HepG2 (cell line): ENCODE data around the gene CDKN1C. TPM values are rescaled to one million over a fixed set of nuclear protein-coding genes. Genes with fewer than 3 reads are reported as not detected.

Source experiments
- ATAC-seq: fragments of 200-7000 bp; cut with Tn5 transposase; 3 replicates; pipeline ENCODE4 v1.9.1; 2020; ENCODE audit warnings: mild to moderate bottlenecking, moderate library complexity
- BruUV-seq: library from RNA; stranded (reverse); fragments of 400-500 nt; replicated peaks from 2 replicates; lab custom pipeline; 2021; lab: Mats Ljungman, UMichigan
- CTCF ChIA-PET: fragments of 300-600 bp; formaldehyde crosslinking; extraction: SDS; loops from one replicate; lab custom pipeline; 2021; ENCODE audit warnings: low total read pairs, inconsistent platforms, low intra/inter-chr PET ratio; lab: Yijun Ruan, JAX
- POLR2A ChIA-PET: fragments of 350-600 bp; sonication (Branson Sonifier 250); formaldehyde crosslinking; loops from one replicate; lab custom pipeline; 2020; ENCODE audit warnings: antibody characterized with exemption, inconsistent platforms; lab: Yijun Ruan, JAX
- DNase-seq: peaks from one replicate; pipeline ENCODE4 v3.0.0-alpha.2; 2015; ENCODE audit warnings: low spot score
- FAIRE-seq: peaks from 3 replicates; lab custom pipeline; 2011; peaks lifted over from hg19 to GRCh38; lab: Jason Lieb, UNC
- H2AFZ ChIP-seq: one replicate; pipeline ENCODE4 v1.6.1; 2011; ENCODE audit warnings: low read length, inconsistent platforms
- H3K27ac ChIP-seq: fragments of 300-600 bp; 3 replicates; pipeline ENCODE4 v1.8.0; 2011; ENCODE audit warnings: mixed run types, mild to moderate bottlenecking, mixed read lengths, low read length, inconsistent platforms; ENCODE audit not compliant: insufficient read depth; ENCODE audit errors: extremely low read length
- H3K27me3 ChIP-seq, 2 experiments: fragments of 200-600 bp in 1 of 2; 2 replicates in 1 of 2; 3 replicates in 1 of 2; pipeline versions ENCODE4 v1.6.0 to v1.8.0; 2011; ENCODE audit warnings: low read length in 2 of 2, mild to moderate bottlenecking in 2 of 2, moderate library complexity in 2 of 2, inconsistent platforms in 1 of 2; ENCODE audit not compliant: insufficient read depth in 2 of 2, control insufficient read depth in 1 of 2
- H3K36me3 ChIP-seq, 2 experiments: fragments of 200-600 bp in 1 of 2; replicated peaks in 1 of 2; 2 replicates in 1 of 2; 3 replicates in 1 of 2; pipeline versions ENCODE4 v1.5.1 to v1.8.0; 2011; ENCODE audit warnings: low read length in 2 of 2, inconsistent platforms in 1 of 2; ENCODE audit not compliant: insufficient read depth in 2 of 2, control insufficient read depth in 1 of 2
- H3K4me1 ChIP-seq: 2 replicates; pipeline ENCODE4 v1.5.1; 2012; ENCODE audit warnings: low read length, inconsistent platforms; ENCODE audit not compliant: insufficient read depth
- H3K4me2 ChIP-seq: 2 replicates; pipeline ENCODE4 v1.6.0; 2011; ENCODE audit warnings: low read depth, low read length, inconsistent platforms
- H3K4me3 ChIP-seq, 3 experiments: fragments of 200-600 bp in 1 of 3; sonication (generic), shearing (Covaris generic) in 1 of 3; replicated peaks in 1 of 3; 2 replicates each; pipeline ENCODE4 v1.5.1; 2011 to 2016; ENCODE audit warnings: low read length in 3 of 3, inconsistent platforms in 2 of 3, low read depth in 2 of 3, mild to moderate bottlenecking in 2 of 3, control low read depth in 1 of 3, mixed read lengths in 1 of 3; ENCODE audit not compliant: insufficient read depth in 1 of 3
- H3K79me2 ChIP-seq: one replicate; pipeline ENCODE4 v1.6.1; 2011; ENCODE audit warnings: low read length, inconsistent platforms; ENCODE audit not compliant: insufficient read depth
- H3K9ac ChIP-seq: 2 replicates; pipeline ENCODE4 v1.6.0; 2011; ENCODE audit warnings: mild to moderate bottlenecking, low read depth, low read length, inconsistent platforms; ENCODE audit not compliant: insufficient read depth
- H3K9me3 ChIP-seq: 2 replicates; pipeline ENCODE4 v1.5.1; 2012; ENCODE audit warnings: mild to moderate bottlenecking, low read length
- H4K20me1 ChIP-seq: 2 replicates; pipeline ENCODE4 v1.6.0; 2011; ENCODE audit warnings: inconsistent platforms, mild to moderate bottlenecking, low read length, moderate library complexity; ENCODE audit not compliant: insufficient read depth
- KDM5A ChIP-seq: fragments of 200-600 bp; sonication (generic); IDR thresholded peaks from 2 replicates; pipeline ENCODE4 v1.7.0; 2018; ENCODE audit warnings: antibody characterized with exemption, mild to moderate bottlenecking, low read length, borderline replicate concordance
- SAP130 ChIP-seq: IDR thresholded peaks from 2 replicates; pipeline ENCODE4 v1.6.1; 2016; ENCODE audit warnings: low read depth
- SCMH1 ChIP-seq: sonication (generic); formaldehyde crosslinking; IDR thresholded peaks from 2 replicates; pipeline ENCODE4 v1.9.0; 2021; ENCODE audit warnings: missing genetic modification reagents, mild to moderate bottlenecking, borderline replicate concordance
- ZNF678 ChIP-seq: sonication (generic); formaldehyde crosslinking; IDR thresholded peaks from 2 replicates; pipeline ENCODE4 v1.4.0; 2020; ENCODE audit warnings: mild to moderate bottlenecking, missing genetic modification reagents
- ZNF839 ChIP-seq: sonication (generic); formaldehyde crosslinking; IDR thresholded peaks from 2 replicates; pipeline ENCODE4 v1.4.0; 2020; ENCODE audit warnings: missing genetic modification reagents, mild to moderate bottlenecking, borderline replicate concordance
- WGBS: methylation state at CpG from one replicate; pipeline ENCODE4 v1.1.6; 2017; ENCODE audit warnings: low lambda C conversion rate; 5-methylcytosine and 5-hydroxymethylcytosine counted together
- in situ Hi-C: cut with HindIII; loops from 2 replicates; pipeline ENCODE4 v1.10.0; 2017; ENCODE audit warnings: low pct_unique_long_range_greater_than_20kb; ENCODE audit not compliant: extremely low pct_ligation_motif_present
- intact Hi-C: fragments of 100-400 bp; cut with micrococcal nuclease; formaldehyde crosslinking; loops from one replicate; pipeline ENCODE4 v1.10.0; 2022; ENCODE audit not compliant: unreplicated experiment
- polyA plus RNA-seq, 8 experiments: library from polyadenylated mRNA; depleted of rRNA in 3 of 8; stranded (reverse) in 7 of 8; unstranded in 1 of 8; fragments of >200 nt; fragmentation: Illumina TruSeq in 4 of 8; extraction: Trizol in 4 of 8; gene quantifications; 2 replicates each; pipeline versions ENCODE4 v1.2.1 to v1.2.3, GENCODE V29; 2011 to 2016; ENCODE audit warnings: low read depth in 4 of 8, missing spikeins in 1 of 8, mixed read lengths in 1 of 8; ENCODE audit not compliant: insufficient read depth in 1 of 8
- total RNA-seq, 5 experiments: library from RNA; depleted of rRNA; stranded (reverse); fragments of >200 nt; fragmentation: Illumina TruSeq; extraction: Trizol; gene quantifications; 2 replicates each; pipeline ENCODE4 v1.2.3, GENCODE V29; 2016; ENCODE audit warnings: low read depth in 1 of 5
- TF ChIP-seq, protein P1 (sequence below): sonication (generic); formaldehyde crosslinking; IDR thresholded peaks from 2 replicates; pipeline ENCODE4 v1.4.0; 2020; ENCODE audit warnings: mild to moderate bottlenecking, missing genetic modification reagents
- TF ChIP-seq, protein P2 (sequence below): sonication (generic); formaldehyde crosslinking; IDR thresholded peaks from 2 replicates; pipeline ENCODE4 v1.5.0; 2020; ENCODE audit warnings: mild to moderate bottlenecking, missing genetic modification reagents, borderline replicate concordance
- TF ChIP-seq, protein P3 (sequence below): IDR thresholded peaks from 2 replicates; pipeline ENCODE4 v1.6.1; 2016; ENCODE audit warnings: missing compliant biosample characterization, missing genetic modification reagents, borderline replicate concordance
- TF ChIP-seq, protein P4 (sequence below): IDR thresholded peaks from 2 replicates; pipeline ENCODE4 v1.6.1; 2018; ENCODE audit warnings: missing genetic modification reagents, mild to moderate bottlenecking, missing compliant biosample characterization

CDKN1C gene
- total and polyA plus RNA-seq, 2 of the 13 experiments (the other 11 are each of a cell fraction or from before 2014, with no cell fraction given), result not detected

DNA sequence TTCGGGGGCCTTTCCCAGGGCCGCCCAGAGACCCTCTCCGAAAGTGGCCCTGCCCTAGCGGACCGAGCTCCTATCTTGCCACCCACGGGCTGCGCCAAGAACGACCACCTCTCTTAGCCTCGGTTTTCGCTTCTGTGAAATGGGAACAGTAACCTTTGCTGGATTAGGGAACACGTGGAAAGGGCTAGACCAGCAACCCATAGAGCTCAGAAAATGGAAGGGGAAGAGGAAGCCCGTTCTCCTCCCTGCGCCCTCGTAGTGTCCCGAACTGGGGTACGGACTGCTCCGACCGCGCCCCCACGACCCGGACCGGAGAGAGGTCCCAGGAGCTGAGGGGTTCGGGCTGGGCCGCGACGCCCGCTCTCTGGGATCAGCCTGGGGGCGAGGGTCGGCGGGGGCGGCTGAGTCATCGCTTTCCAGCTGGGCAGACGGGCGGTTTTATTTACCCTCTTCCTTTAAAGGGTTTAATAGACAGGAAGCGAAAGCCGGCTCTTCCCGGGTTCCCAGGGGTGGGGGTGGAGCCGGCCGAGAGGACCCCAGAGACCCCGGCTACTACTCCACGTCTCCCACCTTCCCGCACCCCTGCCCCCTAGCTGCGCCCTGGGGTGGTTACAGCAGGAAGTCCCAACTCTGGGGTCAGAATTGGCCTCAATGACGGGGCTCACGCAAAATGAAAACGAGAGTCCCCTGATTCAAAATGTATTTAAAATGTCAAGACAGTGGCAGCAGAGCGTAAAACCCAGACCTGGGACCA, 44.6 kb upstream of the CDKN1C start:
- ATAC-seq (peak; percentile 13), FAIRE-seq (no peak), DNase-seq (peak; percentile 53)
- POLR2A ChIA-PET, result interaction anchor here (1.1 to 2.3 kb wide), 3 partner anchors 27 to 62 kb away, joined by 4 to 18 read pairs (median 5); partner anchors contain the start of gene NAP1L4
- no peak overlapping the region for H2AFZ ChIP-seq
- no peaks in the 10 kb centered on the region for H3K36me3 ChIP-seq
- H3K27ac ChIP-seq, result no peak overlapping the region
- no peaks in the 10 kb centered on the region for H3K79me2 ChIP-seq
- no TSS peak for BruUV-seq
- in situ Hi-C loops, result no loop called here
- peak overlapping the region; percentile 49 to 70 (median 62) for H3K4me3 ChIP-seq
- no peaks in the 10 kb centered on the region for H3K9me3 ChIP-seq
- CTCF ChIA-PET, result interaction anchor here (1.3 to 1.7 kb wide), 4 partner anchors 27 to 398 kb away, joined by 3 to 15 read pairs (median 8); no protein-coding TSS in a partner anchor
- no peaks in the 10 kb centered on the region for H4K20me1 ChIP-seq
- peak overlapping the region; percentile 47 for H3K9ac ChIP-seq
- 16% methylated on average over 41 of the region's 47 CpGs for WGBS
- H3K4me2 ChIP-seq, result peak overlapping the region; percentile 88
- intact Hi-C loops, result loop anchor here (1.0 kb wide), 1 partner anchor 397 kb away; no protein-coding TSS in a partner anchor
- H3K4me1 ChIP-seq, result peaks cover 14% of the 10 kb centered on the region
- peaks cover 7 to 32% of the 10 kb centered on the region in 2 experiments for H3K27me3 ChIP-seq
- TF ChIP-seq KDM5A, result no peak
- no peak for TF ChIP-seq ZNF678
- TF ChIP-seq ZNF839 (CRISPR knock-in tag), result no peak
- TF ChIP-seq SCMH1 (CRISPR knock-in tag), result no peak
- TF ChIP-seq, protein P1, sequence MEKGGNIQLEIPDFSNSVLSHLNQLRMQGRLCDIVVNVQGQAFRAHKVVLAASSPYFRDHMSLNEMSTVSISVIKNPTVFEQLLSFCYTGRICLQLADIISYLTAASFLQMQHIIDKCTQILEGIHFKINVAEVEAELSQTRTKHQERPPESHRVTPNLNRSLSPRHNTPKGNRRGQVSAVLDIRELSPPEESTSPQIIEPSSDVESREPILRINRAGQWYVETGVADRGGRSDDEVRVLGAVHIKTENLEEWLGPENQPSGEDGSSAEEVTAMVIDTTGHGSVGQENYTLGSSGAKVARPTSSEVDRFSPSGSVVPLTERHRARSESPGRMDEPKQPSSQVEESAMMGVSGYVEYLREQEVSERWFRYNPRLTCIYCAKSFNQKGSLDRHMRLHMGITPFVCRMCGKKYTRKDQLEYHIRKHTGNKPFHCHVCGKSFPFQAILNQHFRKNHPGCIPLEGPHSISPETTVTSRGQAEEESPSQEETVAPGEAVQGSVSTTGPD (CRISPR knock-in tag), result no peak
- TF ChIP-seq, protein P2, sequence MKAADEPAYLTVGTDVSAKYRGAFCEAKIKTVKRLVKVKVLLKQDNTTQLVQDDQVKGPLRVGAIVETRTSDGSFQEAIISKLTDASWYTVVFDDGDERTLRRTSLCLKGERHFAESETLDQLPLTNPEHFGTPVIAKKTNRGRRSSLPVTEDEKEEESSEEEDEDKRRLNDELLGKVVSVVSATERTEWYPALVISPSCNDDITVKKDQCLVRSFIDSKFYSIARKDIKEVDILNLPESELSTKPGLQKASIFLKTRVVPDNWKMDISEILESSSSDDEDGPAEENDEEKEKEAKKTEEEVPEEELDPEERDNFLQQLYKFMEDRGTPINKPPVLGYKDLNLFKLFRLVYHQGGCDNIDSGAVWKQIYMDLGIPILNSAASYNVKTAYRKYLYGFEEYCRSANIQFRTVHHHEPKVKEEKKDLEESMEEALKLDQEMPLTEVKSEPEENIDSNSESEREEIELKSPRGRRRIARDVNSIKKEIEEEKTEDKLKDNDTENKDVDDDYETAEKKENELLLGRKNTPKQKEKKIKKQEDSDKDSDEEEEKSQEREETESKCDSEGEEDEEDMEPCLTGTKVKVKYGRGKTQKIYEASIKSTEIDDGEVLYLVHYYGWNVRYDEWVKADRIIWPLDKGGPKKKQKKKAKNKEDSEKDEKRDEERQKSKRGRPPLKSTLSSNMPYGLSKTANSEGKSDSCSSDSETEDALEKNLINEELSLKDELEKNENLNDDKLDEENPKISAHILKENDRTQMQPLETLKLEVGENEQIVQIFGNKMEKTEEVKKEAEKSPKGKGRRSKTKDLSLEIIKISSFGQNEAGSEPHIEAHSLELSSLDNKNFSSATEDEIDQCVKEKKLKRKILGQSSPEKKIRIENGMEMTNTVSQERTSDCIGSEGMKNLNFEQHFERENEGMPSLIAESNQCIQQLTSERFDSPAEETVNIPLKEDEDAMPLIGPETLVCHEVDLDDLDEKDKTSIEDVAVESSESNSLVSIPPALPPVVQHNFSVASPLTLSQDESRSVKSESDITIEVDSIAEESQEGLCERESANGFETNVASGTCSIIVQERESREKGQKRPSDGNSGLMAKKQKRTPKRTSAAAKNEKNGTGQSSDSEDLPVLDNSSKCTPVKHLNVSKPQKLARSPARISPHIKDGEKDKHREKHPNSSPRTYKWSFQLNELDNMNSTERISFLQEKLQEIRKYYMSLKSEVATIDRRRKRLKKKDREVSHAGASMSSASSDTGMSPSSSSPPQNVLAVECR, result no peak; the same call in 1 of the 2 replicates
- peak; percentile 34 for TF ChIP-seq SAP130 (CRISPR knock-in tag)
- TF ChIP-seq, protein P3, sequence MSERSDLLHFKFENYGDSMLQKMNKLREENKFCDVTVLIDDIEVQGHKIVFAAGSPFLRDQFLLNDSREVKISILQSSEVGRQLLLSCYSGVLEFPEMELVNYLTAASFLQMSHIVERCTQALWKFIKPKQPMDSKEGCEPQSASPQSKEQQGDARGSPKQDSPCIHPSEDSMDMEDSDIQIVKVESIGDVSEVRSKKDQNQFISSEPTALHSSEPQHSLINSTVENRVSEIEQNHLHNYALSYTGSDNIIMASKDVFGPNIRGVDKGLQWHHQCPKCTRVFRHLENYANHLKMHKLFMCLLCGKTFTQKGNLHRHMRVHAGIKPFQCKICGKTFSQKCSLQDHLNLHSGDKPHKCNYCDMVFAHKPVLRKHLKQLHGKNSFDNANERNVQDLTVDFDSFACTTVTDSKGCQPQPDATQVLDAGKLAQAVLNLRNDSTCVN, result no peak
- TF ChIP-seq, protein P4, sequence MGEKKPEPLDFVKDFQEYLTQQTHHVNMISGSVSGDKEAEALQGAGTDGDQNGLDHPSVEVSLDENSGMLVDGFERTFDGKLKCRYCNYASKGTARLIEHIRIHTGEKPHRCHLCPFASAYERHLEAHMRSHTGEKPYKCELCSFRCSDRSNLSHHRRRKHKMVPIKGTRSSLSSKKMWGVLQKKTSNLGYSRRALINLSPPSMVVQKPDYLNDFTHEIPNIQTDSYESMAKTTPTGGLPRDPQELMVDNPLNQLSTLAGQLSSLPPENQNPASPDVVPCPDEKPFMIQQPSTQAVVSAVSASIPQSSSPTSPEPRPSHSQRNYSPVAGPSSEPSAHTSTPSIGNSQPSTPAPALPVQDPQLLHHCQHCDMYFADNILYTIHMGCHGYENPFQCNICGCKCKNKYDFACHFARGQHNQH (CRISPR knock-in tag), result no peak
